GM23338 (cell line): ENCODE data around the gene ENTPD8. TPM values are rescaled to one million over a fixed set of nuclear protein-coding genes. Genes with fewer than 3 reads are reported as not detected.

Experiments used
- ATAC-seq: fragments of 200-7000 bp; cut with Tn5 transposase; 3 replicates; pipeline ENCODE4 v1.9.1; 2020
- DNase-seq: peaks from one replicate; pipeline ENCODE4 v3.0.0-alpha.2; 2015; ENCODE audit warnings: low spot score
- H2AFZ ChIP-seq: fragments of 200-600 bp; sonication (generic); 2 replicates; pipeline ENCODE4 v1.8.0; 2016; ENCODE audit warnings: antibody characterized with exemption, mild to moderate bottlenecking, moderate library complexity
- H3F3A ChIP-seq: fragments of 200-600 bp; sonication (generic); replicated peaks from 2 replicates; pipeline ENCODE4 v1.8.0; 2017; ENCODE audit warnings: antibody characterized with exemption, mixed run types, low read depth
- H3K27ac ChIP-seq: fragments of 200-600 bp; sonication (generic); 2 replicates; pipeline ENCODE4 v1.6.1; 2016; ENCODE audit warnings: low read depth
- H3K27me3 ChIP-seq: fragments of 200-600 bp; sonication (generic); 2 replicates; pipeline ENCODE4 v1.8.0; 2016; ENCODE audit warnings: mild to moderate bottlenecking, mixed run types, moderate library complexity; ENCODE audit not compliant: insufficient read depth
- H3K36me3 ChIP-seq: fragments of 200-600 bp; sonication (generic); 2 replicates; pipeline ENCODE4 v1.8.0; 2016; ENCODE audit warnings: mild to moderate bottlenecking; ENCODE audit not compliant: insufficient read depth
- H3K4me1 ChIP-seq: fragments of 200-600 bp; sonication (generic); 2 replicates; pipeline ENCODE4 v1.8.0; 2016; ENCODE audit warnings: mild to moderate bottlenecking, moderate library complexity; ENCODE audit not compliant: insufficient read depth
- H3K4me2 ChIP-seq: fragments of 200-600 bp; sonication (generic); 2 replicates; pipeline ENCODE4 v1.7.1; 2017; ENCODE audit warnings: mixed run types
- H3K4me3 ChIP-seq: fragments of 200-600 bp; sonication (generic); 2 replicates; pipeline ENCODE4 v1.6.1; 2016; ENCODE audit warnings: mixed run types
- H3K79me2 ChIP-seq: fragments of 200-600 bp; sonication (generic); replicated peaks from 2 replicates; pipeline ENCODE4 v1.8.0; 2017; ENCODE audit warnings: mild to moderate bottlenecking; ENCODE audit not compliant: insufficient read depth
- H3K9me2 ChIP-seq: fragments of 200-600 bp; sonication (generic); 2 replicates; pipeline ENCODE4 v1.8.0; 2017; ENCODE audit not compliant: insufficient read depth
- H4K20me1 ChIP-seq: fragments of 200-600 bp; sonication (generic); replicated peaks from 2 replicates; pipeline ENCODE4 v1.8.0; 2017; ENCODE audit warnings: mild to moderate bottlenecking; ENCODE audit not compliant: insufficient read depth
- H3K27ac Mint-ChIP-seq: 2 replicates; pipeline ENCODE4 v1.8.0; 2020; ENCODE audit warnings: inconsistent platforms, mild to moderate bottlenecking, moderate library complexity, mixed read lengths
- H3K27me3 Mint-ChIP-seq: 3 replicates; pipeline ENCODE4 v1.8.0; 2022; ENCODE audit warnings: low read depth, mild to moderate bottlenecking, moderate library complexity, mixed read lengths, inconsistent platforms; ENCODE audit not compliant: insufficient read depth, poor library complexity
- H3K36me3 Mint-ChIP-seq: 3 replicates; pipeline ENCODE4 v1.8.0; 2021; ENCODE audit warnings: low read depth, mild to moderate bottlenecking, inconsistent platforms, moderate library complexity, mixed read lengths
- H3K4me1 Mint-ChIP-seq: 3 replicates; pipeline ENCODE4 v1.8.0; 2020; ENCODE audit warnings: mild to moderate bottlenecking, inconsistent platforms, mixed read lengths
- H3K4me3 Mint-ChIP-seq: 3 replicates; pipeline ENCODE4 v1.8.0; 2021; ENCODE audit warnings: moderate library complexity, mild to moderate bottlenecking, inconsistent platforms, mixed read lengths
- H3K9me3 Mint-ChIP-seq: 3 replicates; pipeline ENCODE4 v1.8.0; 2020; ENCODE audit warnings: moderate library complexity, mild to moderate bottlenecking, inconsistent platforms, mixed read lengths
- CREB1 ChIP-seq: fragments of 250-450 bp; sonication (Bioruptor Pico); IDR thresholded peaks from 2 replicates; pipeline ENCODE4 v1.5.0; 2020; ENCODE audit warnings: low read depth, mild to moderate bottlenecking, moderate library complexity
- ETS1 ChIP-seq: IDR thresholded peaks from 2 replicates; pipeline ENCODE4 v1.6.1; 2016; ENCODE audit warnings: antibody characterized with exemption
- EZH2phosphoT487 ChIP-seq: fragments of 200-600 bp; sonication (generic); IDR thresholded peaks from one replicate; pipeline ENCODE4 v1.8.1; 2018; ENCODE audit warnings: antibody characterized with exemption; ENCODE audit not compliant: unreplicated experiment
- POLR2AphosphoS5 ChIP-seq: IDR thresholded peaks from 2 replicates; pipeline ENCODE4 v1.6.1; 2016; ENCODE audit warnings: antibody characterized with exemption, low read depth
- REST ChIP-seq: IDR thresholded peaks from one replicate; pipeline ENCODE4 v1.6.1; 2018; ENCODE audit warnings: antibody characterized with exemption; ENCODE audit not compliant: unreplicated experiment
- STAT1 ChIP-seq: IDR thresholded peaks from one replicate; pipeline ENCODE4 v1.6.1; 2016; ENCODE audit warnings: antibody characterized with exemption; ENCODE audit not compliant: unreplicated experiment
- ZNF114 ChIP-seq: fragments of 250-450 bp; sonication (Bioruptor Pico); IDR thresholded peaks from 2 replicates; pipeline ENCODE4 v1.5.0; 2020; ENCODE audit warnings: mild to moderate bottlenecking, moderate library complexity
- ZNF331 ChIP-seq: fragments of 250-450 bp; sonication (Bioruptor Pico); IDR thresholded peaks from 2 replicates; pipeline ENCODE4 v1.5.0; 2020; ENCODE audit warnings: low read depth, mild to moderate bottlenecking, moderate library complexity
- polyA plus RNA-seq: library from polyadenylated mRNA; unstranded; fragments of >200 nt; fragmentation: Nextera tagmentation; extraction: Ambion mirVana; gene quantifications from 2 replicates; pipeline ENCODE4 v1.2.1, GENCODE V29; 2016
- total RNA-seq: library from RNA; depleted of rRNA; stranded (reverse); fragments of >200 nt; shearing (Covaris generic); gene quantifications from 2 replicates; pipeline ENCODE4 v1.2.3, GENCODE V29; 2014
- TF ChIP-seq, protein P1 (sequence below), 2 experiments: fragments of 200-600 bp in 1 of 2; sonication (generic) in 1 of 2; conservative IDR thresholded peaks; 2 replicates each; pipeline versions ENCODE4 v1.5.1 to v1.6.1; 2016 to 2017; ENCODE audit warnings: antibody characterized with exemption in 2 of 2, low read depth in 2 of 2, mild to moderate bottlenecking in 2 of 2, moderate library complexity in 1 of 2

The ENTPD8 gene
- total and polyA plus RNA-seq, 2 experiments from 2014 or later = 0.42 to 0.89 TPM

- Mint-ChIP-seq H3K9me3 (no peaks in the 10 kb centered on the region; the same call in 2 of the 3 replicates), H3K4me1 (peaks cover 4% of the 10 kb centered on the region; the same call in 2 of the 3 replicates), H3K4me3 (peak within 1 kb of the TSS; percentile 86), H3K27me3 (peaks cover 10% of the 10 kb centered on the region), H3K36me3 (no peaks in the 10 kb centered on the region; the same call in 2 of the 3 replicates), H3K27ac (no peak within 1 kb of the TSS)
- peaks cover 25% of the 10 kb centered on the region for H3K79me2 ChIP-seq
- H3F3A ChIP-seq = peaks cover 3% of the 10 kb centered on the region; the same call in 1 of the 2 replicates
- peak; percentile 97 for DNase-seq
- peaks cover 4% of the 10 kb centered on the region; the same call in 1 of the 2 replicates for H4K20me1 ChIP-seq
- peaks cover 9% of the 10 kb centered on the region for H3K27me3 ChIP-seq
- peak within 1 kb of the TSS; percentile 89 for H3K4me3 ChIP-seq
- ATAC-seq = peak; percentile 80
- H3K4me1 ChIP-seq = peaks cover 6% of the 10 kb centered on the region
- H2AFZ ChIP-seq = peak within 1 kb of the TSS; percentile 89
- H3K36me3 ChIP-seq = no peaks in the 10 kb centered on the region
- H3K9me2 ChIP-seq = no peaks in the 10 kb centered on the region
- H3K4me2 ChIP-seq = peak within 1 kb of the TSS; percentile 97
- TF ChIP-seq REST (no peak), ZNF331 (CRISPR knock-in tag) (no peak), EZH2phosphoT487 (no peak), POLR2AphosphoS5 (peak; percentile 72), ZNF114 (peak; percentile 88; the same call in 1 of the 2 replicates), ETS1 (peak; percentile 71; the same call in 1 of the 2 replicates), STAT1 (no peak), CREB1 (CRISPR knock-in tag) (peak; percentile 67; the same call in 1 of the 2 replicates)
- TF ChIP-seq, protein P1, sequence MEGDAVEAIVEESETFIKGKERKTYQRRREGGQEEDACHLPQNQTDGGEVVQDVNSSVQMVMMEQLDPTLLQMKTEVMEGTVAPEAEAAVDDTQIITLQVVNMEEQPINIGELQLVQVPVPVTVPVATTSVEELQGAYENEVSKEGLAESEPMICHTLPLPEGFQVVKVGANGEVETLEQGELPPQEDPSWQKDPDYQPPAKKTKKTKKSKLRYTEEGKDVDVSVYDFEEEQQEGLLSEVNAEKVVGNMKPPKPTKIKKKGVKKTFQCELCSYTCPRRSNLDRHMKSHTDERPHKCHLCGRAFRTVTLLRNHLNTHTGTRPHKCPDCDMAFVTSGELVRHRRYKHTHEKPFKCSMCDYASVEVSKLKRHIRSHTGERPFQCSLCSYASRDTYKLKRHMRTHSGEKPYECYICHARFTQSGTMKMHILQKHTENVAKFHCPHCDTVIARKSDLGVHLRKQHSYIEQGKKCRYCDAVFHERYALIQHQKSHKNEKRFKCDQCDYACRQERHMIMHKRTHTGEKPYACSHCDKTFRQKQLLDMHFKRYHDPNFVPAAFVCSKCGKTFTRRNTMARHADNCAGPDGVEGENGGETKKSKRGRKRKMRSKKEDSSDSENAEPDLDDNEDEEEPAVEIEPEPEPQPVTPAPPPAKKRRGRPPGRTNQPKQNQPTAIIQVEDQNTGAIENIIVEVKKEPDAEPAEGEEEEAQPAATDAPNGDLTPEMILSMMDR (conservative IDR thresholded peaks at IDR 0.05; ENCODE audit: low read depth in 2 of 2) = peak in 1 of 2 experiments; percentile 67; a peak in 2 of 4 replicates
- H3K27ac ChIP-seq = no peak within 1 kb of the TSS
Observed at GRCh38 chr9:137422604-137423513, 18.3 kb downstream of the ENTPD8 start, which contains the start of the genes EXD3 and NOXA1. Gene EXD3, minus strand, starts transcription at chr9:137423162. Its CDS starts 27,805 bp downstream, at chr9:137395357. Gene NOXA1, plus strand, starts transcription at chr9:137423393. Its CDS starts 137 bp downstream, at chr9:137423530.
